IPS-18a (cell line): Measurements from ENCODE around the gene NEGR1.

ENCODE experiments used
- H3K27ac ChIP-seq: one replicate; pipeline ENCODE4 v1.5.1; 2013; ENCODE audit warnings: low read length
- H3K27me3 ChIP-seq: one replicate; pipeline ENCODE4 v1.6.1; 2013; ENCODE audit warnings: mild to moderate bottlenecking, low read length; ENCODE audit not compliant: control insufficient read depth, insufficient read depth
- H3K36me3 ChIP-seq: one replicate; pipeline ENCODE4 v1.6.1; 2013; ENCODE audit warnings: low read depth, low read length; ENCODE audit not compliant: control insufficient read depth
- H3K4me1 ChIP-seq: one replicate; pipeline ENCODE4 v1.6.1; 2013; ENCODE audit warnings: low read depth, low read length; ENCODE audit not compliant: control insufficient read depth
- H3K4me3 ChIP-seq: one replicate; pipeline ENCODE4 v1.5.1; 2013; ENCODE audit warnings: low read length
- H3K9ac ChIP-seq: one replicate; pipeline ENCODE4 v1.6.1; 2013; ENCODE audit warnings: mild to moderate bottlenecking, low read length, moderate library complexity
- H3K9me3 ChIP-seq: one replicate; pipeline ENCODE4 v1.6.1; 2013; ENCODE audit warnings: low read depth, low read length; ENCODE audit not compliant: control insufficient read depth

Gene NEGR1

GRCh38 chr1:71618766-71619530, 663.4 kb downstream of the NEGR1 start:
- Histone ChIP-seq H3K9ac (no peak overlapping the region), H3K9me3 (no peaks in the 10 kb centered on the region), H3K27me3 (no peaks in the 10 kb centered on the region), H3K27ac (no peak overlapping the region), H3K36me3 (no peaks in the 10 kb centered on the region), H3K4me3 (no peak overlapping the region), H3K4me1 (no peaks in the 10 kb centered on the region)

GRCh38 chr1:71618191-71618590, 664.1 kb downstream of the NEGR1 start:
- Histone ChIP-seq H3K9ac (no peak overlapping the region), H3K27me3 (no peaks in the 10 kb centered on the region), H3K27ac (no peak overlapping the region), H3K4me3 (no peak overlapping the region), H3K4me1 (no peaks in the 10 kb centered on the region), H3K9me3 (no peaks in the 10 kb centered on the region), H3K36me3 (no peaks in the 10 kb centered on the region)

- no peaks in the 10 kb centered on the region for H3K4me1 ChIP-seq
- H3K36me3 ChIP-seq = no peaks in the 10 kb centered on the region
- H3K9me3 ChIP-seq = no peaks in the 10 kb centered on the region
- H3K9ac ChIP-seq = no peak overlapping the region
- H3K4me3 ChIP-seq = no peak overlapping the region
- no peak overlapping the region for H3K27ac ChIP-seq
- no peaks in the 10 kb centered on the region for H3K27me3 ChIP-seq
Observed at GRCh38 chr1:71610476-71610875, 671.9 kb downstream of the NEGR1 start.

GRCh38 chr1:71603044-71603776, 679.1 kb downstream of the NEGR1 start:
- no peak overlapping the region for H3K27ac ChIP-seq
- H3K9ac ChIP-seq = no peak overlapping the region
- H3K4me1 ChIP-seq = no peaks in the 10 kb centered on the region
- H3K27me3 ChIP-seq = no peaks in the 10 kb centered on the region
- no peaks in the 10 kb centered on the region for H3K36me3 ChIP-seq
- no peak overlapping the region for H3K4me3 ChIP-seq
- H3K9me3 ChIP-seq = no peaks in the 10 kb centered on the region

GRCh38 chr1:71600023-71600422, 682.3 kb downstream of the NEGR1 start:
- H3K27ac ChIP-seq = no peak overlapping the region
- no peak overlapping the region for H3K9ac ChIP-seq
- H3K4me1 ChIP-seq = no peaks in the 10 kb centered on the region
- H3K4me3 ChIP-seq = no peak overlapping the region
- H3K9me3 ChIP-seq = no peaks in the 10 kb centered on the region
- H3K36me3 ChIP-seq = no peaks in the 10 kb centered on the region
- H3K27me3 ChIP-seq = no peaks in the 10 kb centered on the region

DNA sequence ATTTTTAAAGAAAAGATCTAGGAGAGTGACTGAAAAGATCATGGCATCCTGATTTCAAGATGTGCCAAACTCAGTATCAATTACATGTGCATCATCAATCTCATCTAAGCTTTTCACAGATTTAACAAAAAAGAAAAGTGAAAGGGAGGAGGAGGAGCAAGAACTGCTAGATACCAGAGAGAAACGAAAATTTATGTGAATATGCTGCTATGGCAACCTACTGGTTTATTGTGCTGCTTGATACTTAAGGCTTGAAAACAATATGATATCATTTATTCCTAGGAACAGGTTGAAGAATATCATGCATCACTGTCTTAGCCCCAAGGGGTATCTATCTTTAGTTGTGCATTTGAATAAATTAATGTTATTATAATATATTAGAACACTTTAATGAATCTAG, 683.0 kb downstream of the NEGR1 start:
- Histone ChIP-seq H3K27me3 (no peaks in the 10 kb centered on the region), H3K9me3 (no peaks in the 10 kb centered on the region), H3K27ac (no peak overlapping the region), H3K36me3 (no peaks in the 10 kb centered on the region), H3K4me3 (no peak overlapping the region), H3K9ac (no peak overlapping the region), H3K4me1 (no peaks in the 10 kb centered on the region)

DNA sequence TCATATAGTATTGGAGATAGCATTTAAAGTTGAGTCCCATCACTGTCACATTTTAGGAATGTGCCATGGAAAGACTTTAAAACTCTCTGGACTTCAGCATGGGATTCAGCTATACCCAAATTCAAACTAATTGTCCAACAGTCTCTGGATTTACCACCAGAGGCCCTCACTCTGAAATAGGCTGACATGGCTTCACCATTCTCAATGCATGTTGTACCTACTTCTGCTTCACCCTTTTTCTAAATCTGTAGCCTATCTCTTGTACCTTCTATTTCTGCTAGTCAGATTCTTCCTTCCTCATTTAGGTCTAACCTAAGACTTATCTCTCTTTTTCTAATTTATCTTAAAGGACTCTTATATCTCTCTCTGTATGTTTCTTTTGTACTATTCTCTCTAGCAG, 688.8 kb downstream of the NEGR1 start:
- Histone ChIP-seq H3K4me3 (no peak overlapping the region), H3K27me3 (no peaks in the 10 kb centered on the region), H3K9me3 (no peaks in the 10 kb centered on the region), H3K36me3 (no peaks in the 10 kb centered on the region), H3K9ac (no peak overlapping the region), H3K4me1 (peaks cover 16% of the 10 kb centered on the region), H3K27ac (no peak overlapping the region)

DNA sequence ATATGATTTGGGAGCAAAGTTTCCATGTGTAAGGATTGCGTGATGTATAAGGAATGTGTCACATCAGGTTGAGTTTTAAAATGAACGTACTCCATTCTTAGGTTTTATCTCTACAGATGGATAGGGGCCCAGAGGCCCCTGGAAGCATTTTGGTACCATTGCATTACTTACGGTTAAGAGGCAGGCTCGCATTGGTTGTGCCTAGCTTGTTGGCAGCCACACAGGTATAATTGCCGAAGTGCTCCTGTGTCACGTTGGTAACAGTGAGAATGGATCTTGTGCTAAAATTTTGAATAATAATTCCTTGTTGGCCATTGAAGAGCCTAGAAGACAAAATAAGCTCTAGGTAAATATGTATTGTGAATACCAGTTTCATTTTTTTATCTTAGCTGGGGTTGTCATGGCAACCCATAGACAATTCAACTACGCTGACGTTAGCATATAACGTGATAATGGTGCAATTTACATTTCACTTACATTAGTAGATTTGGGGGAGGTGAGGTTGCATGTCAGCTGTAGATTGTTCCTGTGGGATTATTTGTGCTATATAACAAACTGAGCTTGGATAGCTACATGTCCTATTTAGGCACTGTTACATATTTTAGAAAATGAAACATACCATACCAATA, 689.6 kb downstream of the NEGR1 start:
- Histone ChIP-seq H3K4me3 (no peak overlapping the region), H3K36me3 (no peaks in the 10 kb centered on the region), H3K9me3 (no peaks in the 10 kb centered on the region), H3K27ac (no peak overlapping the region), H3K9ac (no peak overlapping the region), H3K27me3 (no peaks in the 10 kb centered on the region), H3K4me1 (peaks cover 16% of the 10 kb centered on the region)

DNA sequence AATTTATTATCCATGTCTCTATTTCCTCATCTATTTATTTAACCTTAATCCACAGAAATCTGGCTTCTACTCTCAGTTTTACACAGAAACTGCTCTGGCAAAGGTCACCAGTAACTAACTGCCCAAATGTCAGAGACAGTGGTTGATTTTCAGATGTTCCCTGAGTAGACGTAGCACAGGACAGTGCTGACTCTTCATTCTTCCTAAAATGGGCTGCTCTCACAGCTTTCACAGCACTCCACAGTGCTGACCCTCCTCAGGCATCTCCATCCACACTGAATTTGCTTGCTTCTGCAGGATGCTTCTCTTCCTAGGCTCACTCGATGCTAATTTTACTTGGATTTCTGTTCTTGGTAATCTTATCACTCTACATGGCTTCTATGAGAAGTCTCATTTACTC, 693.3 kb downstream of the NEGR1 start:
- Histone ChIP-seq H3K4me1 (peaks cover 16% of the 10 kb centered on the region), H3K27me3 (no peaks in the 10 kb centered on the region), H3K27ac (no peak overlapping the region), H3K9ac (no peak overlapping the region), H3K4me3 (no peak overlapping the region), H3K36me3 (no peaks in the 10 kb centered on the region), H3K9me3 (no peaks in the 10 kb centered on the region)

- H3K36me3 ChIP-seq = no peaks in the 10 kb centered on the region
- H3K4me1 ChIP-seq = peaks cover 6% of the 10 kb centered on the region
- no peaks in the 10 kb centered on the region for H3K9me3 ChIP-seq
- no peaks in the 10 kb centered on the region for H3K27me3 ChIP-seq
- no peak overlapping the region for H3K9ac ChIP-seq
- no peak overlapping the region for H3K27ac ChIP-seq
- no peak overlapping the region for H3K4me3 ChIP-seq
Observed at GRCh38 chr1:71587961-71588360, 694.4 kb downstream of the NEGR1 start.

DNA sequence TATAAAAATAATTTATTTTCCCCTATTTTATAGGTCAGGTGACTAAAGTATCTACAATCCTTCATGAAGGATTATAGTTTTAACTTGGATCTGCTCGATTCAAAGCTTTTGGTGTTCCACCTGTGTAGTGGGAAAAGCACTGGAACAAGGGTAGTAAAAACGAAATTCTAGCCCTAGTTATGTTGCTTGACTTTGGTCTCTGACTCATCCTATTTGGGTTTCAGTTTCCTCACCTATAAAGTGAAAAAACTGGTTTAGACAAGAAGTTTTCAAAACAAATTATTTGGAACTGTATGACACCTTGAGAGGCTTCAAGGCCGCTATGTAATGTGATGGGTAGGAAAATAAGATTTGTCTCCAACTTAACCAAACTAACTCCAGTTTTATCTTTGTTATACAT, 696.3 kb downstream of the NEGR1 start:
- H3K4me1 ChIP-seq = no peaks in the 10 kb centered on the region
- H3K9me3 ChIP-seq = no peaks in the 10 kb centered on the region

More for the DNA sequence above, 696.3 kb downstream of the NEGR1 start:
- H3K27me3 ChIP-seq = no peaks in the 10 kb centered on the region
- H3K27ac ChIP-seq = no peak overlapping the region
- H3K36me3 ChIP-seq = no peaks in the 10 kb centered on the region
- no peak overlapping the region for H3K9ac ChIP-seq
- no peak overlapping the region for H3K4me3 ChIP-seq
